Activated T-cell treated with anti-CD3 and anti-CD28 coated beads for 24 hours (primary cell): ENCODE data around the gene PKN1.
A peak's percentile ranks its signal among the peaks of the same experiment; 100 is the strongest.

Experiments
- DNase-seq: peaks from one replicate; pipeline ENCODE4 v3.0.0-alpha.2; 2020; ENCODE audit warnings: low read depth

PKN1 gene

GRCh38 chr19:14515501-14516047 is 82.5 kb downstream of the PKN1 start:
- no peak for DNase-seq

DNA sequence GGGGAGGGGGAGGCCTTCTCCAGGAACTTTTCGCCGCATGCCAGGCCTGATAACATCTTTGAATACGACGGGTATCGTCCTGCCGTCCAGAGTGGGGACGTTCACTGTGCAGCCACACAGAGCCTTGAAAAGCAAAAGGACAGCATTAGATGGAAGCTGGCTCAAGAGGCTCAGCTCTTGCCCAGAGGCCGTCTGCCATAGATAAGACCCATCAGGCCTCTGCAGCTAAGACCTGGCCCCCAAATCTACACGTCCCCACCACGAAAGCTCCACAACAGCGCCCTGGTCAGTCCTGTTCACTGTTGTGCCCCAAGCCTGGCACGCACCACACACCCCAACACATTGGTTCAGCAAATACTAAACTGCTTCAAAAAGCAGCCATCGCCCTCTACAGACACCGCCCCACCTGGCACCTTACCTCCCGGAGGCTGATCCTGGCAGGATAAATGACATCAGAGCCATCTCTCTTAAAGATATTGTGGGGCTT is 83.0 kb downstream of the PKN1 start:
- no peak for DNase-seq

- DNase-seq = no peak
Measured at GRCh38 chr19:14516746-14517438, 83.8 kb downstream of the PKN1 start.

DNA sequence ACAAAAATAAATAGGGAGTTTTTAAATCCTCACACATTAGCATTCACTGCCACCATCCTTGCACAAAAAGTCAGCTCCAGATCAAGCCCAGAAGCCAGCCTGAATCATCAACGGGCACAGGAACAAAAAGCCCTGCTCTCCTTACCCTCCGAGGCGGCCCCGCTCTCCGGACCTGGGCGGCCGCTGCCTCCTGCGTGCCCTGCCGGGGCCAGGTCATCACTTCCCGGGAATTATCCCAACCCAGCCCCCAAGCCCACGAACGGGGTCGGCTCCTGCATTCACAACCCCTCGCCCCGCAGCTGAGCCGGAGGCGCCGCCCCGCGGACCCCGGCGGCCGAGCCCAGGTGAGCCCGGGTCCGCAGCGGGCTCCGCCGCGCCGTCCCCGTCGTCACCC is 84.3 kb downstream of the PKN1 start:
- no peak for DNase-seq

GRCh38 chr19:14517840-14518505 is 84.9 kb downstream of the PKN1 start, which contains the start of gene DNAJB1:
TSS of gene DNAJB1 (minus strand) at chr19:14518397. CDS start at chr19:14518349, 48 bp downstream.
- DNase-seq = peak; percentile 55

DNA sequence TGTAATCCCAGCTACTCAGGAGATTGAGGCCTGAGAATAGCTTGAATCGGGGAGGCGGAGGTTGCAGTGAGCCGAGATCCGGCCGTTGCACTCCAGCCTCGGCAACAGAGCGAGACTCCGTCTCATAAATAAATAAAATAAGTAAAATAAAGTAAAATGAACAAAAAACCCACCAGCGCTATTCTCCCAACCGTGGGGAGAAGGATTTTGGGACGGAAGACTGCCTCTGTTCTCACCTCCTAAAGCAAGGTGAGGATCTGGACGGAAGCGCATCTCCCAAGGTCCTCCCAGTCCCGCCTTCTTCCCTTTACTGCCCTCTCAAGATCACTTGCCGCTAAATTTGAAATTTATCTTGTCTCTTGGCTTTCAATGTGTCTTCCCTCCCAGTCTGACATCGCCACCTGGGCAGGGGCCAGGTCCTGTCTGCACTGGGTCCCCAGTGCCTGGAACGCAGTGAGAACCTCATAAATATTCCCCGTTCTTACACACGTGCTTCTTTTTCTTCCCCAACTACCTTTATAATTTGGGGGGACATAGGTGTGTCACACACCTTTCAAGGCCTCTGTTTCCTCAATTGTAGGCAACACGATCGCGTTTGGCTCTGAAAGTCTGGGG is 86.2 kb downstream of the PKN1 start:
- DNase-seq = no peak

- DNase-seq = no peak
Measured at GRCh38 chr19:14519860-14520407, 86.8 kb downstream of the PKN1 start.

DNA sequence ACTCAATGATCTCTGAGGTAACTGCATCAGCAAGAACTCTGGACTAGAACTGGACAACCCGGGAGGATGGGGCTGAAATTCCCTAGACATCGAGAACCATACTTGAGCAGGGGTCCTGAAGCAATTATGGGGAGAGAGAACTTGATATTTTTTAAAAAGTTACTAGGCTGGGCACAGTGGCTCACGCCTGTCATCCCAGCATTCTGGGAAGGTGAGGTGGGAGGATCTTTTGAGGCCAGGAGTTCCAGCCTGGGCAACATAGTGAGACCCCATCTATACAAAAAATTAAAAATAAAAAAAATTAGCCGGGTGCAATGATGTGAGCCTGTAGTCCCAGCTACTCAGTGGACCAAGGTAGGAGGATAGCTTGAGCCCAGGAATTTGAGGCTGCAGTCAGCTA is 87.4 kb downstream of the PKN1 start:
- no peak for DNase-seq
